UCSD-AML1 (cell line): ENCODE data around the gene STIMATE.

Experiments used
- DNase-seq: peaks from one replicate; lab custom pipeline; 2025; ENCODE audit not compliant: unreplicated experiment; lab: John Stamatoyannopoulos, UW

STIMATE gene

DNA sequence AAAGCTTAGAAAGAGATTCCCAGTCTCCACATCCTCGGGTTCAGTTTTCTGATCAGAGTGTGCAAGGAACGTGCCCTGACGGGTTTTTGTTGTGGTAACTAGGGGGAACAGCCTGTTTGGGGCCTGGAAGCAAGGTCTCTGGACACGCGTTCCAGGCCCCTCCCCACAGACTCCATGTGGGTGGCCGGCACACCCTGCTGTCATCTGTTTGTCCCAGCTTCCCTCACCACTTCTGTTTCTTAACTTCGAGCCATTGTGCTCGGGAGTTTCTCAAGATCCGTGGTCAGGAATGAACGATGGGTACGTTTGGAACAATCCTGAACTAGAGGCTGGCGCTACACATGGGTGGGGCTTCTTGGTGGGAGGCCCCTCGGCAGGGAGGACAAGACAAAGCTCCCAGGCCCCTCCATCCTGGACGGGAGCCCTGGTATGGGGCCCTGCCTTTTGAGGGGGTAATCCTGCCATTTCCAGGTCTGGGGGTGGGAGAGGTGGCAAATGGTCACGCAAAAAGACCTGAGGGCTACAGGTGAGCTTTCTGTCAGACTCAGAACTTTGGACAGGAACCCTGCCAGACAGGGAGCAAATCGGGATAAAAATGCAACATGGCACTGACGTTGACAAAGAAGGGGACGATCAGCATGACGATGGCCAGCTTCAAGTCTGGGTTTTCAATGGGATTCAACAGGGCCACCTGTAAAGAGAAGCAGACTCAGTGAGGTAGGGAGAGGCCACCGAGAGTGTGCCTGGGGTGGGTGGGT lies 54.1 kb downstream of the STIMATE start:
- no peak for DNase-seq

DNA sequence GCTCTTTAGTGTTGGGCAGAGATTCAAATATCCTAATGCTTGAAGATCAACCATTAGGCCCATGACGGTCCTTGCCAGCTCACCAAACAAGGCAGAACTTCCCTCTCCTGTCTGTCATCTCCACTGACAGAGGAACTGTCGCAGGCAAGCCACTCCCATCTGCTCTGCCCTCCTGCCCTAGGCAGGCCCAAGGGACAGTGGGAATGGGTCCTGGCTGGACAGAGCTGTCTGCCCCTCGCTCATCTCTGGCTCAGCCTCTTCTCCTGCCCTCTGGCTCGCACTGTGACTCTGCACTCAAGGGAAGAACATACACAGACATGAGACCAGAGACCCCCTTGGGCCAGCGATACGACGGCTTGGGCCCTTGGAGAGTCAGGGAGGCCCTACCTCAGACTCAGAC lies 54.9 kb downstream of the STIMATE start:
- DNase-seq: no peak

DNA sequence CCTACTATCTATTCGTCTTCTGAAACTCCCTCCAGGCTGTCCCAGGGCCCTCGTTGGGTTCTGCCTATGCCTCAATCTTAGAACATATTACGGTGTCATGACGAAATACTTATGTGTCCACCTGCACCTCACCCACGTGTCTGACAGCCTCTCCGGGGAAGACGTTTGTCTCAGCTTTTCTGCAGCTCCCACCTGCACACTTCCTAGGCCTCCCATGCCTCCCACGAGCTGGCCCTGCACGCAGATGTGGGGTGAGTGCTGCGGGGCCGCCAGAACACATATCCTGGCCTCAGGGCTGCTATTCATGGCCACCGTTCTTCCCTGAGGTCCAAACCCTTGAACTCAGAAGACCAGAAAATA lies 55.4 kb downstream of the STIMATE start:
- no peak for DNase-seq

DNA sequence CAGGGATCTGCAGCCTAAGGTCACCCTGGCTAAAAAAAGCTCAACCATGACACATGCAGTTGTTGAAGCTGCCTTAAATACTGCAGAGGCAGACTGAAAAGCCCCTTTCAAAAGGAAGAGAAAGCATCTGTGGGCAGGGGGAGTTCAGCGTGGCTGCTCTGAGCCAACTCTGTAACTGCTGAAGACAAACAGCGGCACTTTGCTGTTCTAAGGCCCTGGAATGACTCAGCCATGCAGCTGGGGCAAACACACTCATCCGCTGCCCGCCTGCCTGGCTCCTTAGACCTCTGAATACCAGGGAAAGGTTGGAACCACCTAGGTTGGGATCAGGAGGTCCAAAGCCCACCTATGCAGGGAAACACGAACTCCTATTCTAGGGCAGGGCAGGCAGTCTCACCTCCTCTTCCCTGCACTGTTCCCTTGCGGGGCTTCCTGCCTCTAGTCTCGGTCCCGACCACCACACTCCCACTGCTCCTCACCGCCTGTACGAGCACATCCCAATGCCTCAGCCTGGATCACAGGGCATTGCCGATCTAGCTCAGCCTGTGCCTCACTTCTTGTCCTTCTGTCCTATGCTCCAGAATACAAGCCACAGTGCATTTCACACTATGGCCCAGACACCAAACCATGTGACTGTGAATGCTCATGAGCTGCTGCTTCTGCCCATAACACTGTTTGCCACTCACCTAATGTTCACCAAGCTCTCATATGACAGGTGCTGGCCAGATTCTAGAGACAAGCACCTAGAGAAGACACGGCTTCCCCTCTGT lies 56.0 kb downstream of the STIMATE start:
- DNase-seq: no peak

DNA sequence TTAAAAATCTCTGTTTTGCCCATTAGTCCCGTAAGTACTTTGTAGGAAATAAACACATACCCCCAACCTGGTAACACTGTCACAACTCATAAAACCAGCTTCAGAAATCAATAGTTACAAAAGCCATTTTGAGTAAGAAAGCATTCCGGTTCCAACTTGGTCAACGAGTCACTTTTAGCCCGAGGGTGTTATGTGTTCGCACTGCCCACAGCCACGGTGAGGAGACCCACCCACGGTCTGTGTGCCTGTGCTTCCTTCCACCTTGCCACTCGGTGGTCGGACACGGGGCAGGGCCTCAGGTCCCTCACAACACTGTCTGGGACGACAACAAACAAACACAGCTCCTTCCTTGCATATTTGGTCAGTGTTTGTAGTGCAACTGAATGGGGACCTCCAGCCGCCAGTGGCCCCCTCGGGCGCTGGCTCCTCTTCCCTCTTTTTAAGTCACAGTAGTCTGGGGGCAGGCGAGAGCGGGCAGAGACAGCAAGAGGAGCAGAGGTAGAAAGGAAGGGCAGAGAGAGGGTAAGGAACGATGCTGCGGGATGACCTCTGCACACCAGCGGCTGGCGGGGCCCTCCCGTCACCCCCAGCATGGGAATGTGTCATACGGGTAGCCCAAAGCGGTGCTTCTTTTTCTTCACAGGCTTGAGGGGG lies 57.3 kb downstream of the STIMATE start:
- no peak for DNase-seq

DNA sequence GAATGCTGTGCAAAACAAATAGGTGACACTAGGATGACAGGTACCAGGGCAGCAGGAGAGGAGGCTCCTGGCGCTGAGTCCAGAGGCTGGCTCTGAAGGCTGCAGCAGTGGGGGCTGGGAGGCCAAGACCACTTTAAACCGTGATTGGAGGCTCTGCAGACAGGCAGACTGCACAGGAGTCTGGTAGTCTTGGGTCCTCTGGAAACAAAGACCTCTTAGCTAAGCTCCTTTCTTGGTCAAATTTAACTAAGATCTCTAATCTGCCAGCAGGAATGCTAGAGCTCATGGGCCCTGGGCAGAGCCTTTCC lies 58.1 kb downstream of the STIMATE start:
- DNase-seq: no peak

DNA sequence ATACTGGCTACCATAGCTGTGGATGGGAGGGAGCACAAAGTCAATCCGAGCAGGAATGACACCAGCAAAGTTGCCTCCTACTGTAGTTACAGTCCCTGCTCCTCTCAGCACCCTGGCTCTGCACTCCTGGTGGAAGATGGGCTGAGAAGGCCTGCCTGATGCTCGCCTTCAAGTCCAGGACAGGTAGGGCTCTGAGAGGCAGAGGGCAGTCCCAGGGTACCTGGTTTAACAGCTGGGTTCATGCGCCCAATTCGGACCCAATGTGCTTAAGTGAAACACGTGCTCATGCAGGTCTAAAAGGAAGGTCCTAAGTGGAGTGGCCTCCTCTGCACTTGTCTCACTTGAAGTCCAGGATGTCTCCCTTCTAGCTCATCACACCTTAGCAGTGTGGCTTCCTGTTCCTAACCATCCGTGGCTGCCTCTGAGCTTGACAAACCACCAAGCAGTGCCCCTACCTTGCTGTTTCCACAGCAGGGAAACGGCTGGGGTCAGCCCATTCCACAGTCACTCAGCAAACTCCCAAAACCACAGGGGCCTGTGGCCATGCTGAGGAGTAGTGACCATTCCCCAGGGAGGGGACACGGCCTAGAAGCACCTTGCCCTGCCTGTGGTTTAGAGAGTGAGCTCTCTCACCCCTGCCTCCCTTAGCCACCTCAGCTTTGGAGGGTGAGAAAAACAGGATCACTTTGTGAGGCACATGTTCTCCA lies 58.6 kb downstream of the STIMATE start:
- no peak for DNase-seq

DNA sequence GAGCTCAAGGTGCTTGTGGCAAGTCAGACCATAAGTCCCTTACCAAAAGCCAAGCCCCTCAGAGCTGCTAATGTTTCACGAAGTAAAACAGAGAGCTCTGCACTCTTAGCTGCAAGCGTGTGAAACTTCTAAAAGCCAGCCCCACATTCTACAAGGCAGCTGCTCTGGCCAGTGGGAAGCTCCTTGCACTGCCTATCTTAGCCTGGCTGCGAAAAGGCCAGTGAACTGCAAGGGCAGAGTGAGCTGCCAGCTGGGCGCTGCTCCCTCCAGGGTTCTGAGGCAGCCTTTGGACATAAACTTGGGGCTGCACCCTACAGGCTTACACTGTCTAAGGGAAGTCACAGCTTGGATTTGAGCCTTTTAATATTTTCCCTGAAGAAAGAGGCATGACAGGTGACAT lies 60.4 kb downstream of the STIMATE start:
- no peak for DNase-seq

DNA sequence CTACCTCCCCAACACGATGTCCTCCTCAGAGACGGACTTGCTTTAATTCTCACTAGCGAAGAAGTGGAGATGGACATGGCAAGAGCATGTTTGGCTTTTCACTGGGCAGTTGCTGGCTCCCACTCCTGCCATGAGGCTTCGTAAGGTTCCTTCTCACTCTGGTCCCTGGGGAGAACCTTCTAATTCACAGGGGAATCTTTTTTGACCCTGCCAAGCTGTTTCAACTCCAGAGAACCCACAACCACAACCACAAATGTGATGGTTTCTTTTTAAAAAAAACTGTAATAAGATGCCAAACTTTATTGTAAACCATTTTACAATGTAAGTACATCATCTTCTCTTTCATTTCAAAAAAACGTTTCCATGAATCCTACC lies 60.9 kb downstream of the STIMATE start:
- no peak for DNase-seq

DNA sequence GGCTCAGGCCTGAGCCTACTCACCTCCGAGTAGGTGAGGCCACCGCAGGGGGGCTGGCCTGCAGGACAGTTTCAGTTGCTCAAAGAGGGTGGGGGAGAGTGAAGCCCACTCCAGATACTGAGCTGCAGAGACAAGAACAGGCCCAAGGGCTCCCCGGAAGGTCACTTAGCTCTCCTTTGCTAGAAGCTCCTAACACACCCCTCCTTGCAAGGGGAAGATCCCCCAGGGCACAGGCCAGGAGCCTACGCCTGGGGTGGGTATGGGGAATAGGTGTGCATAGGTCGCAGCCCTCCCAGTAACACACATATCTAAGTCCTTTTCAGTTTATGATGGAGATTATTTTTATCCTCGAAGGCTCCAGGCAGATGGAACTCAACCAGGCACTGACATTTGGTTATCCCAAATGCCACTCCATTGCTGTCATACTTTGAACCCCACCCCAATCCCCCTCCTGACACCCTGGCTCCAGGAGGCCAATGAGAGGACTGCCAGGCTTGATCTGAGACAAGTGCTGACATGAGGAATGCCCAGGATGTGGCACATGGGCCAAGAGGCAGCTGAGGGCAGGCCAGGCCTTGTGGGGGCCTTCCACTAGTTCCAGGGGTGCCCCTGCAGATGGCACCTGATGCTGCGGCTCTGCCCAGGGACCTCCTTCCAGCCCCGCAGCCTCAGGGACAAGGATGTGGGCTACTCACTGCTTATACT lies 61.4 kb downstream of the STIMATE start:
- no peak for DNase-seq

DNA sequence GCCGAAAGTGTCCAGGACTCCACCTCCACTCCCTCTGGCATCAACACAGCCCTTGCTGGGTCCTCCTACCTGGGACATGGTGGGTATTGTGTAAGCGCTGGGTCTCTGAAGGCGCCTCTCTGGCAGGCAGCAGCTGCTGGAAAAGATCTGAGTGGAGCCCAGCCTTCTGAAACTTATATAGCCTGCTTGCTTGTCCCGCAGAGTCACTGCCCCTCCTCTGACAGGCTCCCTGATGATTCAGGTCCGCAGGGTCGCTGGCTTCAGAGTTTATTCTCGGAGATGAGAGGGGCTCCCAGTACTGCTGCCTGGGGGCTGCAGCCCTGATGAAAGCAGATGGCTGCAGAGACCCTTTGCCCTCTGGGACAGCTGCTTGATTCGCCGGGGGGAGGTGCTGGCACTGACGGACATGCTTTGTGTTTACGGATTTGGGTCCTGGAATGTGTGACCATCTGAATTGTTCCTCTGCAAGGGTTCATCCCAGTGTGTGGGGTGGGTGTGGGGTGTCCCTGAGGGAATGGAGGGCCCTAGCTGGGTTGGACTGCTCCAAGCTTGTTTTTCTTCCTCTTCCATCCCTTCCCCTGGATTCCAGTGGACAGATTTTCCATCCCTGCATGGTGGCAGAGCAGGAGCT lies 62.4 kb downstream of the STIMATE start, which contains the start of gene MUSTN1:
Gene MUSTN1, minus strand, starts transcription at position 149 of the 631 bp plus-strand sequence. Its CDS starts 71 bp downstream, at position 78.
- no peak for DNase-seq

DNA sequence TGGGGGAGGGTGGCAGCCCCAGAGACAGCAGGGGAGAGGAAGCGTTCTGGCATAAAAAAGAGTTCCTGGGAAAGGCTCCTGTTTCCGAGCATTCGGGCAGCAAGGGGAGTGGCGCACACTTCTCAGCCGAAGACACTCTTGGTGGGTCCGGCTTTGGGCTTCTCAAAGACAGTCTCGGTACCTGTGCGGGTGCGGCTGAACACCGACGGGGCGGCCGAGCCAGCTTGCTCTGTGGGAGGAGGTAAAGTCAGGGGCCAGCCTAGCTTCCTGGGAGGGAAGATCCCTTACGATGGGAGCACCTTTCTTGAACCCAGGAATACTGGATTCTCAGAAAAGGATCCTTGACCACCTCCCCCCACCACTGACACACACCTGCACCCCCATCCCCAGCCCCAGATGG lies 64.1 kb downstream of the STIMATE start:
- no peak for DNase-seq

DNA sequence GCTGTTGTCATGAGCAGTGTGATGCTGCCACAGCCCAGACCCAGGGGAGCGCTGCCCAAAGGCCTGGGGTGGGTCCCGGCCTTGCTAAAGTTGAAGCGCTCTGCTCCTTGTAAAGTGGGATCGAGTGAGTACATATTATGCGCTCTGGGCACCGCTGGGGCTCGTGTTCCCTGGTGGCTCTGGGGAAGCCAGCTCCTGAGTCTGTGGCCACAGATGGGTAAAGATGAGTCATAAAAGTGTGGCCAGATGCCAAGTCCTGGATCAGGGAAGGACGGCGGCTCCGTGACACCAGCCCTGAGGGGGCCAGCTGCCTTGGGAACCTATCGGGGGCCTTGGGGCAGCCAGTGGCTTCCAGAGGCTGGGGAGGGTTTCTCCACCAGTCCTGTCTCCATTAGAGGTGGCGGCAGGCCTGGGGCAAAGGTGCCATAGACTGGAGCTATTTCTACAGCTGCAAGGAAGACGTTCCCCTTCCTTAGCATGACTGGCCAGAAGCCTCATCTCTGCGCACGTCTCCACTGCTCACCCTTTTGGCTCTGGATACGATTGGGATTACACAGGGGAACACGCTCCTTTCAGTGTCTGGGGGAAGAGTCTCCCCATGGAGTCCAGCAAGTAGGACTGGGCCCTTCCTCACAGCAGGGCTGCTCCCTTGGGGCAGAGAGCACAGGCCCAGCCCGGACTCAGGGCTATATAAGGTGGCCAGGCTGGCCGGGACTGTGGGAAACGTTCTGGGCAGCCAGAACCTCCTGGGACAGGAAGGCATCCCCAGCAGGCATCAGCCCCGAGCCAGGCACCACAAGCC lies 65.6 kb downstream of the STIMATE start:
- DNase-seq: peak; percentile 22

DNA sequence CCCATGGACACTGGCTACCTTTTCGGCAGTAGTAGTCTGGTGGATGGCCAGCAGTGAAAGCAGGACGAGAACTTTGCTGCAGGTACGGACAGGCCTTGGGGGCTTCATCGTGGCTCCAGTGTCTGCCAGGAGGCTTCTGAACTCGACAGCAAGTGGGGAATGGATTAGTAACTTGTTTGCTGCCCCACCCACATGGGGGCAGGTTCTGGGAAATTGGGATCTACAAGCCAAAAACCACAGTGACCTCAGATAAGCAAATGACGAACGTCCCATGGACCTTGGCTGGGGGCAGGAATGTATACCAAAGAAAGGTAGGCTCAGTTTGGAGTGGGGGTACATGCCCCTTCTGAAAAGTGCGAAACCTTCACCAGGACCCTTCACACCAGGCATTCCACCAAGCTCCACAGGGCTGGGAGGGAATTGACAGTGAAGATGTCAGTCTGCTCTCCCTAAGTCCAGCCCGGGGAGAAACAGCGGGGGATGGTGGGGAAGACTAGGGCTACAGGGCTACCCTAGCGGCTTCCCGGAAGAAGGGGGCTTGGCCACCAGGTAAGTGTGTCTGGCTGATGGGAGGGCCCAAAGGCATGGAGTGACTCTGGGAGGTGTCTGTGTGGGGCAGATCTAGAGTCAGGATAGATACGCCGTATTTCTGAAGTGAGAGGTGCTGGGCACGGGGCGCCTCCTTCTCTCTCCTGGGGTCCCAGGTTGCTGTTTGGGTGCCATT lies 66.7 kb downstream of the STIMATE start, which contains the start of gene ITIH4:
Gene ITIH4, minus strand, starts transcription at position 138 of the 724 bp plus-strand sequence. Its CDS starts 30 bp downstream, at position 108.
- peak; percentile 20 for DNase-seq

DNA sequence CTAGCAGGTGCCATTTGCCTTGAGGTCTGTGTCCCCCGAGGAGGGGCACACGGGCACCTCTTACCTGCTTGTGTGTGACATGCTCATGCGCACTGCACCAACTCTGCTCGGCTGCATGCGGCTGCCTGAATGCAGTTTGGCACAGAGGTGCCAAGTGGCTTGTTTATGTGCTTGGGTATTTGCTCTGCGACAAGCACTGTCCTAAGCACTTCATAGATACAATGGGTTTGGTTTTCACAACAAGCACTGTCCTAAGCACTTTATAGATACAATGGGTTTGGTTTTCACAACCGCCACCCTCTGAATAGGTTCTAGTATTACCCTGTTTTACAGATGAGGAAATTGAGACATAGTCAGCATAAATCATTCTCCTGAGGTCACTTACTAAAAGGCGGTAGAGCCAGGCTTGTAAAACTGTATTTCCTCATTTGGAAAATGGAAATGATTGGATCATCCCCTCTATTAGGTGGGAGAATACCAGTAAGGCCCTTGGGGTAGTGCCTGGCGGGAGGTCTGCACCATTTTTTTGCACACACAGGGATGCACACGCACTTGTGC lies 67.4 kb downstream of the STIMATE start:
- DNase-seq: no peak

DNA sequence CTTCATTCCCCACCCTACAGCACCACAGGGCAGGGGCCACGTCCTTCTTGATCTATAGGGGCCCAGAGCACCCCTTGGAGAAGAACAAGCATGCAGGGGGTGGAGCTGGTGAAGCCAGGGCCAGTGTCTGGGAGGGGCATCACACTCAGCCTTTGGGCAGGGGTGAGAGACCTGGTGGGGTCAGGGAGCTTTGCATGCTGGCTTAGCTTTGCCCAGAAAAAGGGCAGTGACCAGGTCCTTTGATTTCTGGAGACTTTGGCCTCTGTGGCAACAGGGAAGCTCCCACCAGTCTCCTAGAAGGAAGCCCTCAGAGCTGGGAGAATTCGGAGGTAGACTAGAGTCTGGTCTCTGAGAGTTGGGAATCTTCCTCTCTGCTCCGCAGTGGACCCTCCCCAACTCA lies 67.9 kb downstream of the STIMATE start:
- no peak for DNase-seq

DNA sequence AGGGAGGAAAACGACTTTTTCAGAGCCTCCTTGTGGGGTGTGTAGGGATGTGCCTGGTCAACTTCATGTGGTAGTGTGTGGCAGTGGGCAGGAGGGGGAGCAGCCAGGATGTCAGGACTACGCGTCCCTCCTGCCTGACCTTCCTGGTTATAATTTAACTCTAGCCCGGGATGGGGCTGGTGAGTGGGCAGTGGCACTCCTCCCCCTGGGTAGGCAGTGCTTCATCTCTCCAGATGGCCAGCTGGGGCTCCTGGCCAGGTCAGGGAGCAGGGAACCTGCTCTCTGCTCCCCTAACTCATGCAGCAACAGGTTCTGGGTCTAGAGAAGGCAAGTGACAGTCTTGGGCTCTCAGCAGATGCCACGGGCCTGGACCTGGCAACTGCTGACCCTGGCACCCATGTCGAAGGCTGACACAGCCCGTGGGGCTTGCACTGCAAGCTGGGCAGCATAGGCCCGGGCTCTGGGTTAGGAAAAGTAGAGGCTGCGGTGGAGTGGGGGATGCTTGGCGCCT lies 69.4 kb downstream of the STIMATE start:
- no peak for DNase-seq

DNA sequence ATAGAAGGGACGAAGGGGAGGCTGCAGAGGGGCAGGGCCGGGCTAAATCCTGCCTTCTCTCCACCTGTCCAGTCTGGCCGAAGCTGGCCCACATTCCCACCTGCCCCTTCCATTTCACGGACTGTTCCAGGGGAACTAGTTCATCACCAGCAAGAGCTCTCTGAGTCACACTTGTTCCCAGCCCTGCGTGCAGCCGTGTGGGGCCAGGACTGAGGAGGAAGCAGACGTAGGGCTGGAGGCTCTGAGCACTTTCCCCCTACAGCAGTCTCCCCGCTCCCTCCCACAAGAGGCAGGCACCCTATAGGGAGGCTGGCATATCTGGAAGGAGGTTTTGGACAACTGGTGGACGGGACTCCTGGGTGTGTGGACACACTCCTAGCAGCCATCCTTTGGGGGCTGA lies 69.9 kb downstream of the STIMATE start:
- DNase-seq: peak; percentile 45
